HG03175 (cell line): ENCODE results near the gene DDX55.

Experiments
- ATAC-seq: cut with Tn5 transposase; IDR thresholded peaks from one replicate; pipeline ENCODE4 v1.9.1; 2021; ENCODE audit warnings: mild to moderate bottlenecking, moderate library complexity; ENCODE audit not compliant: unreplicated experiment

DDX55 gene

DNA sequence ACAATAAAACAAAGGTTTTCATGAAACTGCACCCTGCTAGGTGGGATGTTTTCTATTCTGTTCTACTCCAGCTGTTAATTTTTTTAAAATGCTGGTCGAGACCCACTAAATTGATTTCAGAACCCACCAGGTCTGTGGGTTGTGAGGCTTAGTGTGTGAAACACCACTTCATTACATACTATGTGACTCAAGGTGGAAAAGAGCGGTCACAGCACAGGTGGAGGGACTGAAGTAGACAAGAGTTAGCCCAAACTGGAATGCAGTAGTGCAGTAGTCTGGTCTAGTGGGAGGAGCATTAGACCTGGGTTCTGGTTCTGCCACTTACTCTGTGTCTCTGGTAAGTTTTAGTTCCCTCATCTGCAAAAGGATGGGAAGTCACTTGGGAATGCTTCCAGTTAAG is 12.2 kb downstream of the DDX55 start:
- no peak for ATAC-seq

DNA sequence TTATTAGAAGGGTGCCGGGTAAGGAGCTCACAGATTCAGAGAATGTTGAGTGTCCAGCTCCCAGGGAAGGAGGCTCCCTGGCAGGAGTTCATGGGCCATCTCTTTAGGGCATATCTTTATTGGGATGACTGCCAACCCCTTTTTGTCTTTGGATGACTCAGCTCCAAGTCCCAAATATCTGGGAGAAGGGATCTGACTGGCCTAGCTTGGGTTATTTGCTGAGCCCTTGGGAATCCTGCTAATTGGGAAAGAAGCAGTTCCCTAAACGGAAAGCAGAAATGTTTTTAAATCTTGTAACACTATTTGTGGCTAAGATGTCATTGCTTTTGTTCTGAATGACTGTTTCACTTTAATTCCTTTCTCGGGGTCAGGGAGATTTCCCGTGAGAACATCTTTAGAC is 12.6 kb downstream of the DDX55 start:
- no peak for ATAC-seq

DNA sequence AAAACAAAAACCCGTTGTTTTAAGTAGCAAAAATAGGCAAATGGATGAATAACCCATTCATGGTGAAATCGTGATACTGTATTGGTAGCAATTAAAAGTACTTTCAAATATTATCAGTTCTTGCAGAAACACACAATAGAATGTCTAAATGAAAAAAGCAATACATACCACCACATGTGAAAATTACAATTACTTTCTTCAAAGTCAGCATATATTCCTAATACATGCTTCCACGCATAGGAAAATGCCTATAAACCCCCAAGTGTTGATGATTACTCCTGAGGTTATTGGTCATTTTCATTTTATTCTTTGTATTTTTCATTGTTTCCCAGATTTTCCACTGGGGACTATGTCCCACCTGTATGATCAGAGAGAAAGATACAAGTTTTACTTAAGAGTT is 15.2 kb downstream of the DDX55 start:
- no peak for ATAC-seq

DNA sequence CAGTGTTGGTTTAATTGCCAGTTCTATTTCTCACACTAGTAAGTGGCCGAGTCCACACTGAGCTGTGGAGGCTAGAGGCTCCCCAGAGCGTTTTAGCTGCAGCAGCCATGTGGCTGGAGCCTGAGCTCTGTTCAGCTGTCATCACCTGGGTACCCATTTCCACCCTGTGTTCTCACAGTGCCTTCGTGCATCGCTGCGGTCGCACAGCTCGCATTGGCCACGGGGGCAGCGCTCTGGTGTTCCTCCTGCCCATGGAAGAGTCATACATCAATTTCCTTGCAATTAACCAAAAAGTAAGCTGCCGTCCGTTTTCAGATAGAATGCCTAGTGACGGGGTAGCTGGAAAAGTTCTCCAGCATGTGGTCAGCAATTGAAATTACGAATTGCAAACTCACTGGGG is 15.7 kb downstream of the DDX55 start:
- ATAC-seq, result no peak

DNA sequence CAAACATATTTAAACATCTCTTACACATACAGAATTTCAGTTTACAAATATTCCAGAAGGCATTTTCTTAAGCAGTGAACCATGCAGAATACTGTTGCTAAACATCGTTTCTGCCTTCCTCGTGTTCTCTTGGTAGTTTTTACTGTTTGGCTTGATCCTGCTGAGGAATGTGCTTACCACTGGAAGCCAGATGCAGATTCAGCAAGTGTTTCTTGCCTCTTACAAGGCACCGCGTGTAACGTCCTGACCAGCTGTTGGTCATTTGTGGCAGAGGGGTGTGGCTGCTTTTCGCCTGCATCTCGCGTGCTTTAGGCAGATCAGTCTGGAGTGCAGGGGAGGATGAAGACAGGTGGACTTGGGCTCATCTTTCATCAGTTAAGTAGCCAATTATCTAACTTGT is 19.2 kb downstream of the DDX55 start:
- ATAC-seq, result no peak

DNA sequence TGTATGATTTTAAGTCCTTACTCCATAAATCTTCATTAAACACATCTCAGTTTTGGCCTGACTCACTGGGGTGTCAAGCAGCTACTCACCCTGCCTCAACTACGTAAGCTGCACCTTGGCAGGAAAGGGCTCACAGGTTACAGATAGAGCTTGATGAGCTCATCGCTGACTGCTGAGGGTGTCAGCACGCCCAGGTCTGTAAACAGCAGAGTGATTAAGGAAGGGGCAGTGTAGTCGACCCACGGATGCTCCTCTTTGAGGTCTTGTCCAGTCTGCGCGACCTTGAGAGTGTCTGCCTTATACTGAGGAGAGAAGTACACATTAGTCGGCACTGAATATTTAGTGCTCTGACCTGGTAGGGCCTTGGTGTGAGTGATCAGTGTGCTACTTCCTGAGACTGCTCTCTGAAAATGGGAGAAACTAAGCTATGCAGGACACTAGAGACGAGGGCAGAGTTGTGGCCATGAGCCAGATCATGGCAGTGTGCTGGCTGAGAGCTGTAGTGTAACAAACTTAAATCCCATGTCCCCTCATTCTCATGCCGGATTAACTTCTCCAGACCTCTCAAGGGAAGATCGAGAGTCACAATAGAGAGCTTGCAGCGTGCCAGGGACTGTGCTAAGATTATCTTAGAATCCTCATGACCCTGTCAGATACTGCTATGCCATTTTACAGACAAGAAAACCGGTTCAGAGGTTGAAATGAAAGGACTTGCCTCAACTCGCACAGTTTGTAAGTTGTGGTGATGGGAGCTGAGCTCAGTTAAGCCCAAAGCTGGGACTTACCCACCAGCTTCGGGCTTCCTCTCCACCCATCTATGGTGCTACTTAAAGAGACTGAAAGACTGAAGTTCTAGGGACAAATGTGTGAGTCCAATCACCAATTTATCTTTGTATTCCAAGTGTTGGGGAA is 20.0 kb downstream of the DDX55 start:
- ATAC-seq, result no peak

DNA sequence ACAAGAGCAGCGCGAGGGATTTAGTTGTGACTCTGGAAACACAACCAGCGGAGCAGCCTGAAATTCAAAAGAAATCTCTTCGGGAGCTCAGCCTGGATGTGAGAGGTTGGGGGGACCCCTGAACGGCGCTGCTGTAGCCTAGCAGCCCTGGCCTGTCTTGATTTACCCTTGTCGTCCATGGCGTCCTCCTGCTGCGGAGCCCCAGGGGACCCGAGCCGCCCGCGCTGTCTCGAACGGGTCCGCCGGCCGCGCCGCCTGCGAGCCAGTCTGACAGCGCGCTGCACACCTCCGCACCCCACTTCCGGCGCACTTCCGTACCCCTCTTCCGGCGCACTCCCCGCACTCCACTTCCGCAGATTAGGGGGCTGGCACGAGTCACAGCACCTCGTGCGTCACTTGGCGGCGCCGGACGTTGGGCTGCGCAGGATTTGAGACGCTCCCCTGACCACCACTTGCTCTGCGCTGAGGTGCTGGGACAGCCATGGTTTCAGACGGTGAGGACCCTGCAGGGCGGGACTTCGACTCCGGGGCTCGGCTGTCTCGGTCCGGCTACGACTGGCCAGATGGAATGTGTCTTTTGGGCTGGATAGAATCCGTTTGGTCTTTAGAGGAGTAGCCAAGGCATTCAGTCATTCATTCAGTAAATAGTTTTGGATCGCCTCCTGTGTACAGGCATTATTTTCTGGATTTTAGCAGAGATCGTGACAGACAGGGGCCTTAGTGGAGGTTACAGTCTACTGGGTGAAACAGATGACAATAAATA is 31.7 kb downstream of the DDX55 start, which contains the start of the genes EIF2B1 and GTF2H3:
Gene EIF2B1 (minus strand): TSS at position 308 of the 763 bp plus-strand sequence. CDS start 129 bp downstream, at position 179.
Gene GTF2H3 (plus strand): TSS at position 451 of the 763 bp plus-strand sequence. CDS start 31 bp downstream, at position 482.
- peak; percentile 98 for ATAC-seq

DNA sequence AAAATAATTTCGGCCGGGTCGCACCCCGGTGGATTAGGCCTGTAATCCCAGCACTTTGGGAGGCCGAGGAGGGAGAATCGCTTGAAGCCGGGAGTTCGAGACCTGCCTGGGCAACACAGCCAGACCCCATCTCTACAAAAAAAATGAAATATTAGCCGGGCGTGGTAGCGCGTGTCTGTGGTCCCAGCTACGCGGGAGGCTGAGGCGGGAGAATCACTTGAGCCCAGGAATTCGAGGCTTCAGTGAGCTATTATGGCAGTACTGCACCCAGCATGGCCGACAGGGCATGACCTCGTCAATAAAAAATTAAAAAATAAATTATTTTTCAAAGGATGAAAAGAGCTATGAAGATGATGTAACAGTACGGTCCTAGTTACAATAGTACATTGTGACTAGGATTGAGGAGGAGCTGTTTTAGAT is 32.3 kb downstream of the DDX55 start:
- ATAC-seq, result no peak

DNA sequence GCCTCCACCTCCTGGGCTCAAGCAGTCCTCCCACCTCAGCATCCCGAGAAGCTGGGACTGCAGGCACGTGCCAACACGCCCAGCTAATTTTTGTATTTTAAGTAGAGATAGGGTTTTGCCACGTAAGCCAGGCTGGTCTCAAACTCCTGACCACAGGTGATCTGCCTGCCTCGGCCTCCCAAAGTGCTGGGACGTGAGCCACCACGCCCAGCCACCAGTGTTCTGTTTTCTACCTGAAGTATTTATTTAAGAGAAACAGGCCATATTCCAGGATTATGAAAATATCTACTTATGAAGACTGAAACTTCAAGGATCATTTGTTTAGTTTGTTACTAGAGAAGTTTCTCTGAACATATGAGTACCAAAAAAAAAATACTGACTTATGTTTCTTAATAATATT is 42.0 kb downstream of the DDX55 start:
- ATAC-seq, result no peak

DNA sequence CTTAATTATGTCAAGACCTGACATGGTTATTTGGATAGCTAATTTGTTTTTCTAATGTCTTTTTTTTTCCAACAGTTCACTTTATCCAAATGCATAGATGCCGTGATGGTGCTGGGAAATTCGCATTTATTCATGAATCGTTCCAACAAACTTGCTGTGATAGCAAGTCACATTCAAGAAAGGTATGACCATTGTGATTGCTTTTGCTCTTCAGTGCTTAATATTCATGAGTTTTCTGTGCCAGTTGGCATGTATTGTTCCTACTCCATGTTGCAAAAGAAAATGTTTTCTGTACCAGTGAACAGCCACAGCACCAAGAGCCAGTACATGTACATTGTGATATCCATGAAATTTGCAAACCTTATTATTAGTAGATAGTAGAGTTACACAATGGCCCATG is 43.5 kb downstream of the DDX55 start:
- no peak for ATAC-seq

DNA sequence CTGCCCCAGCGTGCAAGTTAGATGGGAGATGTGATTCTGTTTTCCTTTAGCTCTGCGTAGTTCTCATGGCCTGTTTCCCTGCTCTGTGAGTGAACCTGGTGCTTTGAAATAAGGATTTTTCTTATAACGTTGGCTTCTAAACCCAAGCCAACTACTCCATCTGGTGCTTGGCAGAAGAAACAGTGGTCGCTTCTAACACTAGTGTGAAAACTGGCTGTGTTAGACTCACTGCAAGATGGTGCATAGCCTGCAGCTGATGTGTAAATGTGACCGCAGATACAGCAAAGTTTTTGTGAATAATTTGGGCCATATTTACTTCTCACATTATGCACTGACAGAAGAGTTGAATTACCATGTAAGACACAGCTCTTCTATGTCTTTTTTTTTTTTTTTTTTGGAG is 44.0 kb downstream of the DDX55 start:
- ATAC-seq, result no peak

DNA sequence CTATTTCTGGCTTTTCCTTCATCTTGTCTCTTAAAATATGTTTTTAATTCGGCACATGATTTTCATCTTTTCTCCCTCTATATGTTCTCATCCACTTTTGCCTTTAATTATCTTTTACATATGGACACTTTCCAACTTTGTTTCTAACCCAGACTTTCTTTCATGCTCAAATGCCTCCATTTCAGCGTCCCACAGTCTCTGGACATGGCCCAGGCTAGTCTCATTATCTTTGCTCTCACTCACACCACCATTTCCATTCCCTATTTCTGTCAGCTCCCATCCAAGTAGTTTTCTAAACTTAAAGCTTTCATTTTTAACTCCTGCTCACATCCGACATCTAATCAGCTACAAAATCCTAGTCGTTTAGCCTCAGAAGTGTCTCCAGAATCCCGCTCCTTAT is 46.5 kb downstream of the DDX55 start:
- no peak for ATAC-seq

DNA sequence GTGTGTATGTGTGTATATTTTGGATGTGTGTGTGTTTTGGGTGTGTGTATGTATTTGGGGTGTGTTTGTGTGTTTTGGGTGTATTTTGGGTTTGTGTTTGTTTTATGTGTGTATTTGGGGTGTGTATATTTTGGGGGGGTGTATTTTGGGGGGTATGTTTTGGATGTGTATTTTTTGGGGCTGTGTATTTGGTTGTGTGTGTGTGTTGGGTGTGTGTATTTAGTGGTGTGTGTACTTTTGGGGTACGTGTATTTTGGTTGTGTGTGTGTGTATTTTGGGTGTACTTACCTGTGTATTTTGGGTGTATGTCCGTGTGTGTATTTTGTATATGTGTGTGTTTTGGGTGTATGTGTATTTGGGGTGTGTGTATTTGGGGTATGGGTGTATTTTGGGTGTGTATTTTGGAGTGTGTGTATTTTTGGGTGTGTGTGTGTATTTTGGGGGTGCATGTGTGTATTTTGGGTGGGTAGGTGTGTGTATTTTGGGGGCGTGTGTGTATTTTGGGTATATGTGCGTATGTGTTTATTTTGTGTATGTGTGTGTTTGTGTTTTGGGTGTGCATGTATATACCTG is 52.3 kb downstream of the DDX55 start:
- no peak for ATAC-seq

DNA sequence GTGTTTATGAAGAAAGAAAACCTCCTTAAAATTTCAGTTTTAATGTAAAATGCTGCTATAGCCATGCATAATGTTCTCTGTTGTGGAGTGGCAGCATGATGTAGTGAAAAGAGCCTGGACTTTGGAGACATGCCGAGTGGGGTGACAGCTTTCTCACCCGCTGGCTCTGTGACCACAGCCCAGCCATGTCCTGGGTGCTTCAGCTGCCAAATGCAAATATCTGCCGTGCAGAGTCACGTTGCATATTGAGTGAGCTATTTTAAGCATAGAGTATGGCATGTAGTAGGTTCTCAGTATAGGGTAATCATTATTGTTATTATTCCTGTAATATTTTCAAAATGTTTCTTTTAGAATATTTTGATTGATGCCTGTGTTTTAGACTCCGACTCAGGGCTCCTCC is 53.5 kb downstream of the DDX55 start:
- peak; percentile 96 for ATAC-seq

DNA sequence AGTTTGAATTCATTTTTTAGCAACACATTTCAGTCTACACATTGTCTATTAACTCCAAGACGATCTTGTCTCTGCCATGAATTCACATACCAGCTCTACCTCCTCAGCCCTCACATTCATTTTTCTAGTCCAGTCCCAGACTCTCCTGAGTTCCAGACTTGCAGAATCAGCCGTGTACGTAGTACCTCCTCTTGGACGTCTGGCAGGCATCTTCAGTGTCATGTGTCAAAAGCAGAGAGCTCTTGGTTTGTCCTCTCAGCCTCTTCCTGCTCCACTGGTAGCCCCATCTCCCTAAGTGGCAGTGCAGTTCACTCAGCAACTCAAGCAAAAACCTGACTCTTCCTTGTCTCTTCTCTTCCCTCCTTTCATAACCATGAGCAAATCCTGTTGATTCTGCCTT is 54.5 kb downstream of the DDX55 start:
- ATAC-seq, result no peak

DNA sequence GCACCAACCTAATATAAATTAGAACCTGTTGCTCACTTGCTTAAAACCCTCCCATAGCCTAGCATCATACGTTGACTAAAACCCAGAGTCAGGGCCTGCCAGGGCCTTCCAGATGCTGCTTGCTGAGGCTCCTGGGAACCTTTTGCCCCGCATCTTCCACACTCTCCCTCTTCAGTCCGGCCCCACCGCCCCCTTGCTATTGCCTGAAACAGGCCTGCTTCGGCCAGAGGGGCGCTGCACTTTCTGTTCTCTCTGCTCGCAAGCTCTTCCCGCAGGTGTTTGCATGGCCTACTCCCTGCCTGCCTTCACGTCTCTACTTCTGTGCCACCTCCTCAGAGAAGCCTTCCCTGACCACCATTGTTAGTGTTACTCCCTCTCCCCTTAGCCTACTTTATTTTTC is 55.3 kb downstream of the DDX55 start:
- ATAC-seq, result no peak

DNA sequence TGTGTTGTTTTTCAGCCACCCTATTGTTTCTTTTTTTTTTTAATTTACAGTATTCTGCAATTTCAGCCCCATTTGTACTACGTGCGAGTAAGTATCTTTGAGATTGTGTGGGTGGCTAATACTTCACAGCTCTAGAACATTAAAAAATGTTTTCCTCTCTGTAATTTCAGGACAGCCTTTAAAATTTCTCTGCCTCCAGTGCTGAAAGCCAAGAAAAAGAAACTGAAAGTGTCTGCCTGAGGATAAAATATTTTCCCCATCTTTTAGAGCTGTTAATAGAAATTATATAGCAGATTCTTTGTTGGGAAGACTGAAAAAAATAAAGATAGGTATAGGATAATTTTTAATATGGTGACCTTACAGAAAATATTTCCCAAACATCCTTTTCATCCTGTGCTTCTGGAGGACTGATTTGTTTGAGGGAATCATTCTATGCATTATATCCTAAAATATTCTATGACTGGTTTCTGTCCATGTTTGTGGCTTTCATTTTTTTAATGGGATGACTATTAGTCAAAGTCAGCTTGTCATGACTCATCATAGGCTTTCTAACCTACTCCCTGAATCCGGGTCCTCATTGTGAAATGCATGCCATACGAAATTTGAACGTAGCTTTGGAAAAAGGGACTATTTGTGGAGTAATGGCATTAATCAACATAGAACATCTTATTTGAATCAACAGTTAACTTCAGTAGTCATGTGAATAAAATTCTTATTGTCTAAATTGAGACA is 58.3 kb downstream of the DDX55 start:
- ATAC-seq, result no peak

DNA sequence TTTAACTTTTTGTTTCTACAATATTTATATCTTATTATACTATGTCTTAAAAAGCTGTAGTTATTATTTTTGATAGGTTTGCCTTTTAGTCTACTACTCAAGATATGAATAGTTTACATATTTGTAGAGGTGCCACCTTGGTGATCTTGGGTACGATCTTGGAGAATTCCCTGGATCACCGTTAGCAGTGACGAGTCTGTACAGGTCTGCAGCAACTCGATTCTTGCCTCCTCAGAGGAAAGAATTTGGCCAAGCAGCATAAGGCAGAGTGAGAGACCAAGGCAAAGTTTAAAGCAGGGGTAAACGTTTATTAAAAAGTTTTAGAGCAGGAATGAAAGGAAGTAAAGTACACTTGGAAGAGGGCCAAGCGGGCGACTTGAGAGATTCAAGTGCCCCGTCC is 65.9 kb downstream of the DDX55 start:
- no peak for ATAC-seq
